CD4-positive, alpha-beta T cell (primary cell): Measurements from ENCODE around the gene SLC46A3. TPM values are rescaled to one million over a fixed set of nuclear protein-coding genes. Genes with fewer than 3 reads are reported as not detected.

Experiments used
- ATAC-seq: fragments of 200-7000 bp; cut with Tn5 transposase; one replicate; pipeline ENCODE4 v1.10.0; 2022; ENCODE audit warnings: mild to moderate bottlenecking; ENCODE audit not compliant: poor library complexity
- CTCF ChIA-PET: fragments of 350-600 bp; sonication (Branson Sonifier 250); formaldehyde crosslinking; loops from one replicate; lab custom pipeline; 2021; ENCODE audit warnings: antibody characterized with exemption, inconsistent platforms; lab: Charles Lee
- POLR2A ChIA-PET: fragments of 350-600 bp; sonication (Branson Sonifier 250); formaldehyde crosslinking; loops from one replicate; lab custom pipeline; 2021; ENCODE audit warnings: antibody characterized with exemption, inconsistent platforms; lab: Charles Lee
- DNase-seq, 14 experiments: peaks; one replicate each; pipeline ENCODE4 v3.0.0-alpha.2; 2013 to 2020; ENCODE audit warnings: mixed read lengths in 2 of 14
- H3K27ac ChIP-seq, 2 donors: one replicate each; pipeline versions ENCODE4 v1.5.1 to v1.7.0; 2013; ENCODE audit warnings: low read length in 2 of 2, low read depth in 1 of 2, mild to moderate bottlenecking in 1 of 2
- H3K27me3 ChIP-seq, 2 experiments: 1 replicate in 1 of 2; 2 replicates in 1 of 2; pipeline versions ENCODE4 v1.6.1 to v1.7.0; 2013; ENCODE audit warnings: low read length in 2 of 2, control low read depth in 1 of 2, mild to moderate bottlenecking in 1 of 2, moderate library complexity in 1 of 2; ENCODE audit not compliant: insufficient read depth in 2 of 2, control insufficient read depth in 1 of 2
- H3K36me3 ChIP-seq: one replicate; pipeline ENCODE4 v1.6.1; 2013; ENCODE audit warnings: low read length, control low read depth; ENCODE audit not compliant: insufficient read depth
- H3K4me1 ChIP-seq: one replicate; pipeline ENCODE4 v1.6.1; 2013; ENCODE audit warnings: low read length, control low read depth; ENCODE audit not compliant: insufficient read depth
- H3K4me3 ChIP-seq: one replicate; pipeline ENCODE4 v1.5.1; 2013; ENCODE audit warnings: mild to moderate bottlenecking, low read length, moderate library complexity
- H3K9me3 ChIP-seq, 2 experiments: 1 replicate in 1 of 2; 2 replicates in 1 of 2; pipeline versions ENCODE4 v1.6.1 to v1.7.0; 2013; ENCODE audit warnings: low read length in 2 of 2, mild to moderate bottlenecking in 2 of 2, control low read depth in 1 of 2, moderate library complexity in 1 of 2; ENCODE audit not compliant: control insufficient read depth in 1 of 2, insufficient read depth in 1 of 2
- H3K27ac Mint-ChIP-seq: one replicate; pipeline ENCODE4 v1.8.0; 2020; ENCODE audit warnings: mixed read lengths
- H3K27me3 Mint-ChIP-seq: one replicate; pipeline ENCODE4 v1.8.0; 2021; ENCODE audit warnings: mixed read lengths
- H3K36me3 Mint-ChIP-seq: one replicate; pipeline ENCODE4 v1.8.0; 2021; ENCODE audit warnings: low read depth, mixed read lengths
- H3K4me1 Mint-ChIP-seq: one replicate; pipeline ENCODE4 v1.8.0; 2021; ENCODE audit warnings: low read depth, mixed read lengths
- H3K4me3 Mint-ChIP-seq: one replicate; pipeline ENCODE4 v1.8.0; 2020; ENCODE audit warnings: mild to moderate bottlenecking, mixed read lengths
- H3K9me3 Mint-ChIP-seq: one replicate; pipeline ENCODE4 v1.8.0; 2020; ENCODE audit warnings: mixed read lengths
- intact Hi-C, 2 experiments: fragments of 100-400 bp; cut with DNase I in 1 of 2; cut with micrococcal nuclease in 1 of 2; formaldehyde crosslinking; loops; one replicate each; pipeline versions ENCODE4 v1.15.1 to v1.9.0; 2023 to 2025; cut with DNase I, micrococcal nuclease
- total RNA-seq, 174 experiments: library from RNA in 2 of 174; stranded (reverse) in 2 of 174; gene quantifications; one replicate each; pipeline ENCODE4 v1.2.3 and lab custom pipeline; 2021 to 2026
- TF ChIP-seq, protein P1 (sequence below): fragments of 200-600 bp; IDR thresholded peaks from one replicate; pipeline ENCODE4 v1.8.0; 2022; ENCODE audit warnings: antibody characterized with exemption, mild to moderate bottlenecking

SLC46A3 gene
- total RNA-seq, 2 experiments from 2014 or later, result 6.3 to 7.4 TPM

DNA sequence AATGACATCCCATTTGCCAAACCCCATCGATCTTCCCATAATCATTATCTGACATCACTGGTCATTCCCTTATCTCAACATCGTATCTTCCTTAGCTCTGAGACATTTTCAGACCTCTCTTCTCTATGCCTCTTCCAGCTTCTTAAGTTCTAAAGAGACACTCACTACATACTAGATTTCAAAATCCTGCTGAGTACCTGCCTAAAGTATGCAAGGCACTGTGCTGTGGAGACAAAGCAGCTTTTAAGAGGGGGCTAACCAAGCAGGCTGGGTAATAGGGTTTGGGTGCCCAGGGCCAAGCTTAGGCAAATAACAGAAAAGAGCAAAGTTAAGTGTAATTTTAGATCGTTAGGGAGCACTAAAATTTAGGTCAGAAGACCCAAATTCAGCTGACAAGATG lies 63.2 kb downstream of the SLC46A3 start:
- ATAC-seq, result no peak
- Histone ChIP-seq H3K4me3 (no peak overlapping the region), H3K27me3 (no peaks in the 10 kb centered on the region), H3K9me3 (no peaks in the 10 kb centered on the region), H3K4me1 (peaks cover 20% of the 10 kb centered on the region), H3K36me3 (no peaks in the 10 kb centered on the region), H3K27ac (no peak overlapping the region)
- H3K27ac Mint-ChIP-seq, result peak overlapping the region; percentile 1
- H3K9me3 Mint-ChIP-seq, result no peaks in the 10 kb centered on the region
- peaks cover 36% of the 10 kb centered on the region for H3K36me3 Mint-ChIP-seq
- no peak for DNase-seq
- H3K4me3 Mint-ChIP-seq, result no peak overlapping the region
- ChIA-PET POLR2A (interaction anchor here (0.6 kb wide), 1 partner anchor 63 kb away, joined by 3 read pairs; the partner anchor contains the start of gene SLC46A3), CTCF (interaction anchor here (0.5 kb wide), 1 partner anchor 65 kb away, joined by 3 read pairs; no protein-coding TSS in a partner anchor)
- intact Hi-C loops, result loop anchor here (5.0 kb wide), 4 partner anchors 163 to 1483 kb away; partner anchors contain the start of genes PAN3 (in 2 of the 2) and USP12 (in 1 of the 2)
- H3K4me1 Mint-ChIP-seq, result peaks cover 49% of the 10 kb centered on the region
- no peaks in the 10 kb centered on the region for H3K27me3 Mint-ChIP-seq
- TF ChIP-seq, protein P1, sequence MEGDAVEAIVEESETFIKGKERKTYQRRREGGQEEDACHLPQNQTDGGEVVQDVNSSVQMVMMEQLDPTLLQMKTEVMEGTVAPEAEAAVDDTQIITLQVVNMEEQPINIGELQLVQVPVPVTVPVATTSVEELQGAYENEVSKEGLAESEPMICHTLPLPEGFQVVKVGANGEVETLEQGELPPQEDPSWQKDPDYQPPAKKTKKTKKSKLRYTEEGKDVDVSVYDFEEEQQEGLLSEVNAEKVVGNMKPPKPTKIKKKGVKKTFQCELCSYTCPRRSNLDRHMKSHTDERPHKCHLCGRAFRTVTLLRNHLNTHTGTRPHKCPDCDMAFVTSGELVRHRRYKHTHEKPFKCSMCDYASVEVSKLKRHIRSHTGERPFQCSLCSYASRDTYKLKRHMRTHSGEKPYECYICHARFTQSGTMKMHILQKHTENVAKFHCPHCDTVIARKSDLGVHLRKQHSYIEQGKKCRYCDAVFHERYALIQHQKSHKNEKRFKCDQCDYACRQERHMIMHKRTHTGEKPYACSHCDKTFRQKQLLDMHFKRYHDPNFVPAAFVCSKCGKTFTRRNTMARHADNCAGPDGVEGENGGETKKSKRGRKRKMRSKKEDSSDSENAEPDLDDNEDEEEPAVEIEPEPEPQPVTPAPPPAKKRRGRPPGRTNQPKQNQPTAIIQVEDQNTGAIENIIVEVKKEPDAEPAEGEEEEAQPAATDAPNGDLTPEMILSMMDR, result no peak

DNA sequence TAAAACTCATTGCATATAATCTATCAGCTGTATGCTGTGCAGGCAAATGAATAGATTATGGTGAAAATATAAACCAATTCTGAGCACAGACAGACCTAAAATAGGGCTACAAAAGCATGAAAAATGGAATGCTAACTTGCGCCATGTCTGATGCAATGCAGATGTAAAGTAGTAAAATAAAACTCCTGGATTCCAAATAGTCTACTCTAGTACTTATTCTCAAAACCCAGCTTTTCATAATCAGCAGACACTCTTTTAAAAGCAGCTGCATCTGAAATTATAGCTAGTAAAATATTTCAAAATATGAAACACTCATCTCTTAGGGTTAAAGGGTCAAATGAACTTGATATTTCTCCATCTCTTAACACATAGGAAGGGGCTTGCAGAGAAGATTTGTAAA lies 64.5 kb downstream of the SLC46A3 start:
- intact Hi-C loops, result no loop called here
- Histone ChIP-seq H3K36me3 (no peaks in the 10 kb centered on the region), H3K4me3 (no peak overlapping the region), H3K4me1 (peaks cover 13% of the 10 kb centered on the region), H3K27ac (no peak overlapping the region), H3K9me3 (no peaks in the 10 kb centered on the region), H3K27me3 (no peaks in the 10 kb centered on the region)
- POLR2A ChIA-PET, result no interaction called here
- peaks cover 25% of the 10 kb centered on the region for H3K36me3 Mint-ChIP-seq
- H3K9me3 Mint-ChIP-seq, result no peaks in the 10 kb centered on the region
- H3K4me1 Mint-ChIP-seq, result peaks cover 36% of the 10 kb centered on the region
- ATAC-seq (no peak), DNase-seq (no peak)
- no peak overlapping the region for H3K4me3 Mint-ChIP-seq
- no peaks in the 10 kb centered on the region for H3K27me3 Mint-ChIP-seq
- CTCF ChIA-PET, result no interaction called here
- TF ChIP-seq, protein P1, result no peak
- no peak overlapping the region for H3K27ac Mint-ChIP-seq

DNA sequence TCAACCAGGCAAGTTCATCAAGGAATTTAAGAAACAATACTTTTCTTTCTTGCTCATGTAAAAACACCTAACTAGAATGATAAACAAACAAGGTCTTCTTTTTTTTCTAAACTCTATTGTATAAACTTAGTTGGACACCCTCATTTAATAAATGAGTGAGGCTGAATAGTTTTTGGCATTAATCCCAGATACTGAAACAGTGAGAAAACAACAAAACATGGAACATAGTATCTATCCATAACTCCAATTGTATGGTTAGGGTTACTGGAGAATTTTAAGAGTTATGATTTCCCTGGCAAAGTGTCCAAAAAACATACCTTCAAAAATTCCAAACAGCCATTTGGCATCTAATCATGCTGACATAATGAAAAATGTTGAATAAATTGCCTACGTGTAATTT lies 65.7 kb downstream of the SLC46A3 start:
- TF ChIP-seq, protein P1, result no peak
- Histone ChIP-seq H3K4me3 (no peak overlapping the region), H3K27me3 (no peaks in the 10 kb centered on the region), H3K27ac (no peak overlapping the region), H3K9me3 (no peaks in the 10 kb centered on the region), H3K4me1 (peaks cover 11% of the 10 kb centered on the region), H3K36me3 (no peaks in the 10 kb centered on the region)
- no peak overlapping the region for H3K4me3 Mint-ChIP-seq
- POLR2A ChIA-PET, result no interaction called here
- H3K27me3 Mint-ChIP-seq, result no peaks in the 10 kb centered on the region
- no peak for DNase-seq
- ATAC-seq, result no peak
- CTCF ChIA-PET, result no interaction called here
- H3K4me1 Mint-ChIP-seq, result peaks cover 25% of the 10 kb centered on the region
- H3K27ac Mint-ChIP-seq, result peak overlapping the region; percentile 4
- no peaks in the 10 kb centered on the region for H3K9me3 Mint-ChIP-seq
- intact Hi-C loops, result no loop called here
- H3K36me3 Mint-ChIP-seq, result peaks cover 13% of the 10 kb centered on the region
